HEK293 (cell line): ENCODE results near the gene VPS11.

Source experiments
- BCL11A ChIP-seq: fragments of 450-650 bp; formaldehyde crosslinking; IDR thresholded peaks from 2 replicates; pipeline ENCODE4 v1.5.1; 2016; ENCODE audit warnings: low read depth, missing biosample characterization, missing genetic modification characterization
- BCL11B ChIP-seq: fragments of 450-650 bp; formaldehyde crosslinking; IDR thresholded peaks from 2 replicates; pipeline ENCODE4 v1.5.1; 2016; ENCODE audit warnings: low read depth, missing biosample characterization, missing genetic modification characterization
- GLIS1 ChIP-seq: fragments of 450-650 bp; formaldehyde crosslinking; IDR thresholded peaks from 2 replicates; pipeline ENCODE4 v1.5.1; 2016; ENCODE audit warnings: missing biosample characterization, missing genetic modification characterization
- HOXD13 ChIP-seq: sonication (generic); formaldehyde crosslinking; IDR thresholded peaks from 2 replicates; pipeline ENCODE4 v1.8.0; 2022; ENCODE audit warnings: missing genetic modification reagents, borderline replicate concordance
- KLF10 ChIP-seq: fragments of 450-650 bp; IDR thresholded peaks from 2 replicates; pipeline ENCODE4 v1.5.1; 2018; ENCODE audit warnings: missing biosample characterization, mild to moderate bottlenecking, missing genetic modification characterization
- KLF9 ChIP-seq: fragments of 450-650 bp; formaldehyde crosslinking; IDR thresholded peaks from 2 replicates; pipeline ENCODE4 v1.5.1; 2016; ENCODE audit warnings: missing biosample characterization, missing genetic modification characterization, low read depth
- MEIS1 ChIP-seq: sonication (generic); formaldehyde crosslinking; IDR thresholded peaks from 2 replicates; pipeline ENCODE4 v1.8.1; 2022; ENCODE audit warnings: missing genetic modification reagents, mild to moderate bottlenecking, borderline replicate concordance
- RBAK ChIP-seq: fragments of 450-650 bp; formaldehyde crosslinking; IDR thresholded peaks from 2 replicates; pipeline ENCODE4 v1.5.1; 2016; ENCODE audit warnings: missing biosample characterization, missing genetic modification characterization
- REPIN1 ChIP-seq: fragments of 450-650 bp; formaldehyde crosslinking; IDR thresholded peaks from 2 replicates; pipeline ENCODE4 v1.5.1; 2017; ENCODE audit warnings: missing biosample characterization, missing genetic modification characterization, low read depth
- SALL2 ChIP-seq: fragments of 450-650 bp; formaldehyde crosslinking; IDR thresholded peaks from 2 replicates; pipeline ENCODE4 v1.5.0; 2017; ENCODE audit warnings: missing biosample characterization, mild to moderate bottlenecking, missing genetic modification characterization, borderline replicate concordance
- YY1 ChIP-seq: fragments of 450-650 bp; formaldehyde crosslinking; IDR thresholded peaks from 2 replicates; pipeline ENCODE4 v1.5.1; 2018; ENCODE audit warnings: missing biosample characterization, missing genetic modification characterization
- ZBTB21 ChIP-seq: fragments of 450-650 bp; formaldehyde crosslinking; IDR thresholded peaks from 2 replicates; pipeline ENCODE4 v1.5.1; 2017; ENCODE audit warnings: missing biosample characterization, missing genetic modification characterization
- ZIC2 ChIP-seq: fragments of 450-650 bp; formaldehyde crosslinking; IDR thresholded peaks from 2 replicates; pipeline ENCODE4 v1.5.1; 2016; ENCODE audit warnings: missing biosample characterization, missing genetic modification characterization
- ZNF138 ChIP-seq: fragments of 450-650 bp; formaldehyde crosslinking; IDR thresholded peaks from 2 replicates; pipeline ENCODE4 v1.5.1; 2016; ENCODE audit warnings: missing biosample characterization, missing genetic modification characterization, borderline replicate concordance
- ZNF2 ChIP-seq: fragments of 450-650 bp; formaldehyde crosslinking; IDR thresholded peaks from 2 replicates; pipeline ENCODE4 v1.5.1; 2016; ENCODE audit warnings: missing biosample characterization, missing genetic modification characterization
- ZNF221 ChIP-seq: fragments of 450-650 bp; formaldehyde crosslinking; IDR thresholded peaks from 2 replicates; pipeline ENCODE4 v1.5.1; 2017; ENCODE audit warnings: missing biosample characterization, missing genetic modification characterization, borderline replicate concordance
- ZNF223 ChIP-seq: fragments of 450-650 bp; formaldehyde crosslinking; IDR thresholded peaks from 2 replicates; pipeline ENCODE4 v1.5.1; 2016; ENCODE audit warnings: missing biosample characterization, missing genetic modification characterization
- ZNF239 ChIP-seq: fragments of 450-650 bp; formaldehyde crosslinking; IDR thresholded peaks from 2 replicates; pipeline ENCODE4 v1.5.1; 2016; ENCODE audit warnings: missing biosample characterization, missing genetic modification characterization
- ZNF324 ChIP-seq: fragments of 450-650 bp; formaldehyde crosslinking; IDR thresholded peaks from 2 replicates; pipeline ENCODE4 v1.5.1; 2016; ENCODE audit warnings: missing biosample characterization, missing genetic modification characterization
- ZNF514 ChIP-seq: fragments of 450-650 bp; formaldehyde crosslinking; IDR thresholded peaks from 2 replicates; pipeline ENCODE4 v1.5.1; 2016; ENCODE audit warnings: missing biosample characterization, missing genetic modification characterization
- ZNF529 ChIP-seq: fragments of 450-650 bp; formaldehyde crosslinking; IDR thresholded peaks from 2 replicates; pipeline ENCODE4 v1.5.1; 2017; ENCODE audit warnings: missing genetic modification characterization, missing biosample characterization; ENCODE audit not compliant: insufficient replicate concordance
- ZNF548 ChIP-seq: fragments of 450-650 bp; formaldehyde crosslinking; IDR thresholded peaks from 2 replicates; pipeline ENCODE4 v1.5.1; 2016; ENCODE audit warnings: missing biosample characterization, missing genetic modification characterization
- ZNF571 ChIP-seq: fragments of 450-650 bp; formaldehyde crosslinking; IDR thresholded peaks from 2 replicates; pipeline ENCODE4 v1.5.0; 2017; ENCODE audit warnings: missing biosample characterization, missing genetic modification characterization
- ZNF624 ChIP-seq: fragments of 450-650 bp; formaldehyde crosslinking; IDR thresholded peaks from 2 replicates; pipeline ENCODE4 v1.5.1; 2017; ENCODE audit warnings: missing biosample characterization, missing genetic modification characterization
- ZNF768 ChIP-seq: fragments of 450-650 bp; formaldehyde crosslinking; IDR thresholded peaks from 2 replicates; pipeline ENCODE4 v1.5.1; 2018; ENCODE audit warnings: missing biosample characterization, mild to moderate bottlenecking, missing genetic modification characterization
- ZNF777 ChIP-seq: fragments of 450-650 bp; formaldehyde crosslinking; IDR thresholded peaks from 2 replicates; pipeline ENCODE4 v1.5.1; 2017; ENCODE audit warnings: missing biosample characterization, missing genetic modification characterization, borderline replicate concordance
- TF ChIP-seq, protein P1 (sequence below): fragments of 450-650 bp; formaldehyde crosslinking; IDR thresholded peaks from 2 replicates; pipeline ENCODE4 v1.5.1; 2016; ENCODE audit warnings: missing biosample characterization, missing genetic modification characterization, borderline replicate concordance
- TF ChIP-seq, protein P2 (sequence below): fragments of 450-650 bp; formaldehyde crosslinking; IDR thresholded peaks from 2 replicates; pipeline ENCODE4 v1.5.1; 2017; ENCODE audit warnings: missing biosample characterization, missing genetic modification characterization
- TF ChIP-seq, protein P3 (sequence below): fragments of 450-650 bp; formaldehyde crosslinking; optimal IDR thresholded peaks from 2 replicates; pipeline ENCODE3; 2016; ENCODE audit warnings: missing biosample characterization, mild to moderate bottlenecking, missing genetic modification characterization
- TF ChIP-seq, protein P4 (sequence below): fragments of 450-650 bp; formaldehyde crosslinking; IDR thresholded peaks from 2 replicates; pipeline ENCODE4 v1.5.1; 2016; ENCODE audit warnings: missing biosample characterization, missing genetic modification characterization
- TF ChIP-seq, protein P5 (sequence below): fragments of 450-650 bp; formaldehyde crosslinking; IDR thresholded peaks from 2 replicates; pipeline ENCODE4 v1.5.1; 2016; ENCODE audit warnings: missing biosample characterization, missing genetic modification characterization
- TF ChIP-seq, protein P6 (sequence below): fragments of 450-650 bp; formaldehyde crosslinking; IDR thresholded peaks from 2 replicates; pipeline ENCODE4 v1.5.1; 2016; ENCODE audit warnings: missing biosample characterization, missing genetic modification characterization

VPS11 gene

DNA sequence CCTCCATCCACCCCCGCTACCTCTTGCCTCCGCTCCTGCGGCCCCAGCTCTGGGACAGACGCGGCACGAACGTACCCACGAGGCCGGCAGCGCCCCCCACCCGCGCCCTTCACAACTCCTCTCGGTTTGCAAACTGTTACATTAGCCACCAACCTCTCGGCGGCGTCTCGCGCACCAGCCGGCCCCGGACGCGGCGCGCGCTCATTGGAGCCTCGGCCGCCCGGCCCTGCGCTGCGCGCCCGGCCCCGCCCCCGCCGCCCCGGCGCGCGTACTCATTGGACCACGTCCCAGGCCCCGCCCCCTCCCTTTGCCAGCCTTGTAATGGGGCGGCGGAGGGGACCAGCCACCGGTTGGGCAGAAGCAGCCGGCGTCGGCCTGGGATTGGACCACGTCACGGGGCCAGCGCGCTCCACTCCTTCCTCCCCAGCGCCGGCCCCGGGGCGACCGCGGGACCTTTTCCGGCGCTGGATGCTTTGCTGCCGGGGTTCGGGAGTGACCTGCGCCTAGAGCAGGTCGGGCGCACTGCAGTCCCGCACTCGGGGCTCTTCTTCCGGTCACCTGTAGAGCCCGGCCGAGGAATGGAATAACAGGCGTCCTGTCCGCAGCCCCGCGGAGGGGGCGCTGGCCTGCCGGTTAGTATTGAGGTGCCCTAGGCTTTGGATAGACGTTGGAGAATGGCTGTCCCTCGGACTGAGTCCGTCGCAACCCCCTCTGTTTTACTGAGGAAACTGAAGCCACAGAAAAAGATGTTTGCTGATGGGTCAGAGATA lies 10.4 kb upstream of the VPS11 start, which contains the start of gene HYOU1 (continued):
- TF ChIP-seq, protein P1, sequence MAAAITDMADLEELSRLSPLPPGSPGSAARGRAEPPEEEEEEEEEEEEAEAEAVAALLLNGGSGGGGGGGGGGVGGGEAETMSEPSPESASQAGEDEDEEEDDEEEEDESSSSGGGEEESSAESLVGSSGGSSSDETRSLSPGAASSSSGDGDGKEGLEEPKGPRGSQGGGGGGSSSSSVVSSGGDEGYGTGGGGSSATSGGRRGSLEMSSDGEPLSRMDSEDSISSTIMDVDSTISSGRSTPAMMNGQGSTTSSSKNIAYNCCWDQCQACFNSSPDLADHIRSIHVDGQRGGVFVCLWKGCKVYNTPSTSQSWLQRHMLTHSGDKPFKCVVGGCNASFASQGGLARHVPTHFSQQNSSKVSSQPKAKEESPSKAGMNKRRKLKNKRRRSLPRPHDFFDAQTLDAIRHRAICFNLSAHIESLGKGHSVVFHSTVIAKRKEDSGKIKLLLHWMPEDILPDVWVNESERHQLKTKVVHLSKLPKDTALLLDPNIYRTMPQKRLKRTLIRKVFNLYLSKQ (tag by site-specific recombination) = no peak
- TF ChIP-seq ZNF571 (tag by site-specific recombination) (no peak), BCL11A (no peak), ZNF239 (tag by site-specific recombination) (no peak), ZNF777 (tag by site-specific recombination) (no peak), RBAK (tag by site-specific recombination) (0 out of 2 replicates have a peak, but pooled peaks have one; percentile 61), ZNF2 (tag by site-specific recombination) (no peak), ZNF514 (no peak), HOXD13 (CRISPR knock-in tag) (no peak), KLF9 (tag by site-specific recombination) (peak; percentile 62; the same call in 1 of the 2 replicates), ZNF138 (tag by site-specific recombination) (no peak), ZIC2 (tag by site-specific recombination) (no peak), SALL2 (tag by site-specific recombination) (no peak), REPIN1 (tag by site-specific recombination) (no peak), ZNF529 (tag by site-specific recombination) (no peak), ZNF324 (tag by site-specific recombination) (no peak), ZNF221 (tag by site-specific recombination) (no peak), ZNF548 (no peak), KLF10 (tag by site-specific recombination) (peak; percentile 57), MEIS1 (CRISPR knock-in tag) (no peak), GLIS1 (no peak), ZBTB21 (no peak), BCL11B (tag by site-specific recombination) (no peak), ZNF223 (tag by site-specific recombination) (no peak), ZNF624 (tag by site-specific recombination) (no peak), YY1 (tag by site-specific recombination) (no peak), ZNF768 (no peak)
- TF ChIP-seq, protein P2, sequence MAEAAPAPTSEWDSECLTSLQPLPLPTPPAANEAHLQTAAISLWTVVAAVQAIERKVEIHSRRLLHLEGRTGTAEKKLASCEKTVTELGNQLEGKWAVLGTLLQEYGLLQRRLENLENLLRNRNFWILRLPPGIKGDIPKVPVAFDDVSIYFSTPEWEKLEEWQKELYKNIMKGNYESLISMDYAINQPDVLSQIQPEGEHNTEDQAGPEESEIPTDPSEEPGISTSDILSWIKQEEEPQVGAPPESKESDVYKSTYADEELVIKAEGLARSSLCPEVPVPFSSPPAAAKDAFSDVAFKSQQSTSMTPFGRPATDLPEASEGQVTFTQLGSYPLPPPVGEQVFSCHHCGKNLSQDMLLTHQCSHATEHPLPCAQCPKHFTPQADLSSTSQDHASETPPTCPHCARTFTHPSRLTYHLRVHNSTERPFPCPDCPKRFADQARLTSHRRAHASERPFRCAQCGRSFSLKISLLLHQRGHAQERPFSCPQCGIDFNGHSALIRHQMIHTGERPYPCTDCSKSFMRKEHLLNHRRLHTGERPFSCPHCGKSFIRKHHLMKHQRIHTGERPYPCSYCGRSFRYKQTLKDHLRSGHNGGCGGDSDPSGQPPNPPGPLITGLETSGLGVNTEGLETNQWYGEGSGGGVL (tag by site-specific recombination) = peak; percentile 8; the same call in 1 of the 2 replicates
- TF ChIP-seq, protein P3, sequence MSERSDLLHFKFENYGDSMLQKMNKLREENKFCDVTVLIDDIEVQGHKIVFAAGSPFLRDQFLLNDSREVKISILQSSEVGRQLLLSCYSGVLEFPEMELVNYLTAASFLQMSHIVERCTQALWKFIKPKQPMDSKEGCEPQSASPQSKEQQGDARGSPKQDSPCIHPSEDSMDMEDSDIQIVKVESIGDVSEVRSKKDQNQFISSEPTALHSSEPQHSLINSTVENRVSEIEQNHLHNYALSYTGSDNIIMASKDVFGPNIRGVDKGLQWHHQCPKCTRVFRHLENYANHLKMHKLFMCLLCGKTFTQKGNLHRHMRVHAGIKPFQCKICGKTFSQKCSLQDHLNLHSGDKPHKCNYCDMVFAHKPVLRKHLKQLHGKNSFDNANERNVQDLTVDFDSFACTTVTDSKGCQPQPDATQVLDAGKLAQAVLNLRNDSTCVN (tag by site-specific recombination) = peak; percentile 90
- TF ChIP-seq, protein P4, sequence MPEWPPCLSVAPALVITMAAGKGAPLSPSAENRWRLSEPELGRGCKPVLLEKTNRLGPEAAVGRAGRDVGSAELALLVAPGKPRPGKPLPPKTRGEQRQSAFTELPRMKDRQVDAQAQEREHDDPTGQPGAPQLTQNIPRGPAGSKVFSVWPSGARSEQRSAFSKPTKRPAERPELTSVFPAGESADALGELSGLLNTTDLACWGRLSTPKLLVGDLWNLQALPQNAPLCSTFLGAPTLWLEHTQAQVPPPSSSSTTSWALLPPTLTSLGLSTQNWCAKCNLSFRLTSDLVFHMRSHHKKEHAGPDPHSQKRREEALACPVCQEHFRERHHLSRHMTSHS (tag by site-specific recombination) = no peak
- TF ChIP-seq, protein P5, sequence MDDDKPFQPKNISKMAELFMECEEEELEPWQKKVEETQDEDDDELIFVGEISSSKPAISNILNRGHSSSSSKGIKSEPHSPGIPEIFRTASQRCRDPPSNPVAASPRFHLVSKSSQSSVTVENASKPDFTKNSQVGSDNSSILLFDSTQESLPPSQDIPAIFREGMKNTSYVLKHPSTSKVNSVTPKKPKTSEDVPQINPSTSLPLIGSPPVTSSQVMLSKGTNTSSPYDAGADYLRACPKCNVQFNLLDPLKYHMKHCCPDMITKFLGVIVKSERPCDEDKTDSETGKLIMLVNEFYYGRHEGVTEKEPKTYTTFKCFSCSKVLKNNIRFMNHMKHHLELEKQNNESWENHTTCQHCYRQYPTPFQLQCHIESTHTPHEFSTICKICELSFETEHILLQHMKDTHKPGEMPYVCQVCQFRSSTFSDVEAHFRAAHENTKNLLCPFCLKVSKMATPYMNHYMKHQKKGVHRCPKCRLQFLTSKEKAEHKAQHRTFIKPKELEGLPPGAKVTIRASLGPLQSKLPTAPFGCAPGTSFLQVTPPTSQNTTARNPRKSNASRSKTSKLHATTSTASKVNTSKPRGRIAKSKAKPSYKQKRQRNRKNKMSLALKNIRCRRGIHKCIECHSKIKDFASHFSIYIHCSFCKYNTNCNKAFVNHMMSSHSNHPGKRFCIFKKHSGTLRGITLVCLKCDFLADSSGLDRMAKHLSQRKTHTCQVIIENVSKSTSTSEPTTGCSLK (tag by site-specific recombination) = no peak
- TF ChIP-seq, protein P6, sequence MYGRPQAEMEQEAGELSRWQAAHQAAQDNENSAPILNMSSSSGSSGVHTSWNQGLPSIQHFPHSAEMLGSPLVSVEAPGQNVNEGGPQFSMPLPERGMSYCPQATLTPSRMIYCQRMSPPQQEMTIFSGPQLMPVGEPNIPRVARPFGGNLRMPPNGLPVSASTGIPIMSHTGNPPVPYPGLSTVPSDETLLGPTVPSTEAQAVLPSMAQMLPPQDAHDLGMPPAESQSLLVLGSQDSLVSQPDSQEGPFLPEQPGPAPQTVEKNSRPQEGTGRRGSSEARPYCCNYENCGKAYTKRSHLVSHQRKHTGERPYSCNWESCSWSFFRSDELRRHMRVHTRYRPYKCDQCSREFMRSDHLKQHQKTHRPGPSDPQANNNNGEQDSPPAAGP = 0 out of 2 replicates have a peak, but pooled peaks have one; percentile 73
